NCI-H226 (cell line): ENCODE results near the gene CNPY4.

Experiments used
- DNase-seq: peaks from one replicate; pipeline ENCODE4 v3.0.0-alpha.2; 2015

Gene CNPY4

DNA sequence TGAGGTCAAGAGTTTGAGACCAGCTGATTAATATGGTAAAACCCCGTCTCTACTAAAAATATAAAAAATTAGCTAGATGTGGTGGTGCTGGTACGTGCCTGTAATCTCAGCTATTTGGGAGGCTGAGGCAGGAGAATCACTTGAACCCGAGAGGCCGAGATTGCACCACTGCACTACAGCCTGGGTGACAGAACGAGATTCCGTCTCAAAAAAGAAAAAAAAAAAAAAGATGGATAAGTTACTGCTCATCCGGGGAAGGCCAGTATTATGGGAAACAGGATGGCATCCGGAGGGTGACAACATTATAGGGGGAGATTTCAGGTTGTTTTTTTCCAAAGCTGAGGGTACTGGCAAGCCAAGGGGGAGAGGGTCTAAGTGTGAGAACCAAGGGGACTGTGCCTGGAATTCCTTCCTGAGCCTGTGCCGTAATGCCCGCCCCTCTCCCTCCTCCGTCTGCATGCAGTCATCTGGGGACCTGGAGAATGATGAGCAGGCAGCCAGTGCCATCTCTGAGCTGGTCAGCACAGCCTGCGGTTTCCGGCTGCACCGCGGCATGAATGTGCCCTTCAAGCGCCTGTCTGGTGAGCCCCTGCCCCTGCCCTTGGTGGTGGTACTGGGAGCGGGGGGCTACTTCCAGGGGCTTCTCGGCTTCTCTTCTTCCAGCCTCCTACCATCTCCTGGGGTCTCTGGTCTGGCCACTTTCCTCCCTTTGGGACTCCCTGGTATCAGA is 33.7 kb downstream of the CNPY4 start:
- no peak for DNase-seq

DNA sequence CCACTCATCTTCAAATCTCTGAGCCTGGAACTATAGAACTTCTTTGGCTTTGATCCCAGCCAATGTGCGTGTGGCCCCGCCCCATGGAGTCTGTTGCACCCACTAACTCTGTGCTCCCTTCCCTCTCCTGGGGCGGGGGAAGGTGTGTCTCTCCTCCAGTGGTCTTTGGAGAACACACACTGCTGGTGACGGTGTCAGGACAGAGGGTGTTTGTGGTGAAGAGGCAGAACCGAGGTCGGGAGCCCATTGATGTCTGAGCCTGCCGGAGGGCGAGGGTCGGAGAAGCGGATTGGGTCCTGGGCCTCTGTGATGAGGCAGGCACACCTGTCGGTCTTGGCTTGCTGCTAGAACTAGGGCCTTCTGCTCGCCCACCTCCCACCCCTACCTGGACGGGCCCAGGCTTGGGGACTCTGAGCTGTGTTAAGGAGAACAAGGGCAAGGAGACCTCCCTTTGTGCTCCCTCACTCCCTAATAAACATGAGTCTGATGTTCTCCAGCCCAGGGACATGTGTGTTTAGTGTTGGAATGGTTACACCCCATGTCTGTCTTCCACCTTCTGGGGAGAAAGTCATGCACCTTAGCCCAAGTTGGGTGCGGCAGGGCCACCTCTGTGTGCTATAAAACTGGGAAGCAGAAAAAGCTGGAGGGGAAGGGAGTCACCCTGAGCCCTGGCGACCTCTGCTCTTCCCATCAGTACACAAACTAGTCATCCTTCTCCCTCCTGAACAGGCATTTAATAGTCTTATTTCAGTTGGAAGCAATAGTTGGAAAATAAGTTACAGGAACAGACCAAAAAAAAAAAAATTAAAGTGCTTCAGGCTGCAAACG is 34.5 kb downstream of the CNPY4 start:
- no peak for DNase-seq

- no peak for DNase-seq
These were observed 35.4 kb downstream of the CNPY4 start for GRCh38 chr7:100154651-100155491.

- no peak for DNase-seq
These were observed 36.3 kb downstream of the CNPY4 start for GRCh38 chr7:100155553-100156317.

GRCh38 chr7:100156331-100157068 is 37.1 kb downstream of the CNPY4 start:
- DNase-seq, result no peak

- DNase-seq, result no peak
These were observed 37.6 kb downstream of the CNPY4 start for GRCh38 chr7:100157069-100157333.

DNA sequence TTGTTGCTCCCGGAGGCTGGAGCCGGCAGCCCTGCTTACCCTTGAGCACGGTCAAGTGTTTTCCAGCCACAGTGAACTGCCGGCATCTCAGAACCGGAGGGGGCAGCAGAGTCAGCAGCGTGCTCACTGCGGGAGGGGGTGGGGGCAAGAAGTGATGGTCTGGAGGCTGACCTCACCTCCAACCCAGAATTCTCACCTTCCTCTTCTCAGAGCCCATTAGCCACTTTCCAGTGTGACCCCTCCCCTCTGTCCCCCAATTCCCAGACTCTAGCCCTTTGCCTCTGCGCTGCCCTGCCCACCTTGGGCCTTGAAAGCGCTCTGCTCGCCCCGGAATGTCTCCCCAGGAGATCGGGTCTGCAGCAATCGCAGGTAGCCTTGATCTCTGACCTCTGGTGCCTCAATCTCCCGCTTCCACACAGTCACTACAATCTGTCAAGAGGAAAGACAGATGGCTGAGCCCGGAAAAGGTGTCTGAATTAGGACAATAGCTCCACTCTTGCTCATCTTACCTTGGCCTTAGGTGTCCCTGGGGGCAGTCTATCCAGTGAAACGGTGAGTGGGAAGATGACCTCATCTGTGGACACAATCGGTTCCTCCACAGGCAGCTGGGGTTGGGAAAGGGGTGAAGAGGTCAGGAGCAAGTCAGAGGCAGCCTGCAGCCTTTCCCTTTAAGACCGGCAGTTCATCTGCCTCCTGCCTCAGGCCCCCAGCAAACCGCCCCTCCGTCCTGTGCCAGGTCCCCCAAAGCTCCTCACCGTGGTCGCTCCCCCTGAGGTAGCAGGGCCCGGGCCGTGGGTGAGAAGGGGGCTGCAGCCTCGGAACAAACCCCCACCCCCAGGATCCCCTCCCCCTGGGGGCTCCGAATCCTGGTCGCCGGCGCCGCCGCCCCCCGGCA is 38.1 kb downstream of the CNPY4 start:
- peak; percentile 34 for DNase-seq

GRCh38 chr7:100158229-100159098 is 39.0 kb downstream of the CNPY4 start, which contains the start of gene TRAPPC14:
TSS of gene TRAPPC14 (minus strand) at chr7:100158723. CDS start at chr7:100158499, 224 bp downstream.
- peak; percentile 90 for DNase-seq

DNA sequence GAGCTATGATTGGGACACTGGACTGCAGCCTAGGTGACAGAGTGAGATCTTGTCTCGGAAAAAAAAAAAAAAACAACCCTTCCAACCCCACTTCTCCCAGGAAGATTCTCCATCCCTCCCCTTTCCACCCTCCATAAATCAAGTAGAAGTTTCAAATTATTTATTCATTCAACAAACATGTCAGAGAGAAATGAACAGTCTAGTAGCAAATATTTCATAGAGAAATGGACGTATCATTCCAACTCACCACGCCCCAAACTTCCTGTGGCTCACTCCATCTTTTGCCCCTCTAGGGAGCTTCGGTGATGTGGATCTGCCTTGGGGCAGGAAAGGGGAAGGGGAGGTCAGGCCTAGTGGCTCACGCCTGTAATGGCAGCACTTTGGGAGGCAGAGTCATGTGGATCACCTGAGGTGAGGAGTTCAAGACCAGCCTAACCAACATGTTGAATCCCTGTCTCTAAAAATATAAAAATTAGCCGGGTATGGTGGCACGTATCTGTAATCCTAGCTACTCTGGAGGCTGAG is 39.7 kb downstream of the CNPY4 start:
- no peak for DNase-seq

- no peak for DNase-seq
These were observed 40.6 kb downstream of the CNPY4 start for GRCh38 chr7:100160067-100160466.

GRCh38 chr7:100163006-100163531 is 43.6 kb downstream of the CNPY4 start:
- DNase-seq, result peak; percentile 61

GRCh38 chr7:100163871-100164270 is 44.4 kb downstream of the CNPY4 start:
- no peak for DNase-seq

DNA sequence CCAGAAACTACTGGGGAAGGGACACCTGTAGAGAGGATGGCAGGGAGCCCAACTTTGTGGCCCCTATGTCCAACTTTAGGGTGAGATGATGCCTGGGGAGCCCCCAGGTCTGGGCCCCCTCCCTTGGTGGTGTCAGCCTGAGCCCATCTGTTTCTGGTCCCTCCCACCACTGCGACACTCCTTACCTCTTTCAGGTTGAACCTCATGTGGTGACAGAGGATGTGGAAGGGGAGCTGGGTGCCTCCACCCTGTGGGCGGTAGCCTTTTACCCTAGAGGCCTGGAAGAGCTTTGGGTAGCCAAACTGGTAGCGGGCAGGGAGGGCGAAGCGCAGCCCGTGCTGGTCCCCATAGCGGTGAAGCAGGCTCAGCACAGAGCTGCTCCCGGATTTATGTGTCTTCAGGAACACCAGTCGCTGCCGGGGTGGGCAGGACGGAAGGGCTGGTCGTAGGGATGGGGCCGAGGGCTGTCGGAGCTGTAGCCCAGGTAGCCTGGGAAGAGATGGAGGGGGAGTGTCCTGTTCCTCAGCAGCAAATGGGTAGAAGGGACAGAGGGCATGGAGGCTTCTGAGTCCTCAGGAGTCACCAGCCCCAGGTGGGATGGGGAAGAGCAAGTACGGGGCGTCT is 47.0 kb downstream of the CNPY4 start:
- DNase-seq, result no peak

DNA sequence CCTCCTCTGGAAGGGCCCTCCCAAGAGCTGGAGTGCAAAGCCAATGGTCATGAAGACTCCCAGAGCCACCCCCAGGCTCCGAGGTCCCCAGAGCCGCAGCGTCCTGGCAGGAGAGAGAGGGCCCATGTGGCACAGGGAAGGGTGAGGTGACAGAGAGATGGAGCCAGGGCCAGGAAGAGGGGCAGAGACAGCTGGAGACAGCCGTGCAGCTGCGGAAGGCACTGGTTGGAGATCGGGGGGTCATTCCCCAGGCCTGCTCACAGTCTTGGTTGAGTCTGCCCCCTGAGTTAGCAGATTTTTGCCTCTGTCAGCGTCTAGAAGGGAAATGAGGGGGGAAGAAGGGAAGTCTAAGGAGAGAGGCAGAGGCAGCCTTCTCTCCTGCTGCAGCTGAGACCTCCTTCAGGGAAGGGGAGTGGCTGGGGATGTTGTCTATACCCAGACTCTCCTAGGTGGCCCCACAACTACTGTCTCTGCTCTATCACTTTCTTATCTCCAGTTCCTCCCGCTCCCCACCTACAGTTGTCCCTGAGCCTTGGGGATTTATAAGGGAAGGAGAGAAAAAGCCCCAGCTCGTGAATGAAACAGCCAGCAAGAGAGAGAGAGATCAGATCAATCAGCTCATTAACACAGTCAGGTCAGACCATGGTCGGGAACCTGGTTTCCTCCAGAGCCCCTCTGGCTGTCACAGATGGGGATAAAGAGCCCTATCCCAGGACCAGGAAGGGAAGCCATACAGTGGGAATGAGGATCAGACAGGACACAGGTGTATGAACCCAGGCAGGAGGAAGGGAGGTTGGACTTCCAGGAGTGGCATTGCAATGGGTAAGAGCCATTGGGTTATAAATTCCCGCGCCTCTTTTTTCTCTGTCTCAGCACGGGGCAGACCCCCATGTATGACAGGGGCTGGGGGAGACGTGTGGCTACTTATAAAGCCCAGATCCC is 47.8 kb downstream of the CNPY4 start:
- DNase-seq, result no peak

DNA sequence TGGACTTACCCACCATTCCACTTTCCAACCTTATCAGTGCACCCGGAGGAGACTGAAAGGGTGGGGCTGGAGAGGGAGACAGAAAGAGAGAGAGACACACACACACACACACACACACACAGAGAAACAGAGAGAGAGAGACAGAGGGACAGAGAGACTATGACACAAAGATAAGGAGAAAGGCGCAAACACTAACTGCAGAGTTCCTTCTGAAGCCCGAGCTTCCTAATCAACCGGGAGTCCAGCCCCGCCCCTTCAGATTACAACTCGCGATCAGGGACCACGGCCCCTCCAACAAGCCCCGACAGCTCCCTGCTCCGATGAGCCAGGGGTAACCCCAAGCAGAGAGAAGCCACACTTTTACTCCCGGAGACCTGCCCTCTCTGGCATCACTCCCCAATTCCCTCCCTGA is 48.5 kb downstream of the CNPY4 start:
- DNase-seq, result no peak

DNA sequence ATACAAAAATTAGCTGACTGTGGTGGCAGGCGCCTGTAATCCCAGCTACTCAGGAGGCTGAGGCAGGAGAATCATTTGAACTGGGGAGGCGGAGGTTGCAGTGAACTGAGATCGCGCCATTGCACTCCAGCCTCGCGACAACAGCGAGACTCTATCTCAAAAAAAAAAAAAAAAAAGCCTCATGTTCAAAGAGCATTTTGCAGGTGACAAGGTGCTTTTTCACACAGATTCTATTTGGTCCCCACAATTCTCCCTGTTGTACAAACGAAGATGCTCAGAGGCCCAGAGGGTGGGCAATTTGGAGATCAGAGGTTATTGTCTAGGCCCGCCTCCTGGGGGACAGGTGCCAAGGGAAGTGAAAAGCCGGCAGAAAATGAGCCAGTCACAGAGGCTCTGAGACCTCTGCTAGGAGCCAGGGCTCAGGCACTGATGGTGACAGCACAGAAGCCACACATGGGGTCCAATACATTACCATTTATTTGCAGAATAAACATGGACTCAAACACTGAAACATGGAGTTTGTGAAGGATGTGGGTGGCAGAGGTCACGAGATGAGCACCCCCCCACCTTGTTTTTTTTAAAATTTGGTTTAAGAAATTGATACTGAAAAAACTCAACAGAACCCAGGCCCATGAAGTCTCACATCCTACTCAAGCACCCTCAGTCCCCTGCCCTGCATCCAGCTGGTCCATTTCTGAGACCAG is 49.9 kb downstream of the CNPY4 start:
- DNase-seq, result no peak
